OCI-LY1 (cell line): ENCODE data around the gene HTR2B.

Experiments
- CTCF ChIP-seq: fragments of 200-600 bp; sonication (generic), shearing (Covaris generic); IDR thresholded peaks from 2 replicates; pipeline ENCODE4 v1.5.1; 2017; ENCODE audit warnings: mild to moderate bottlenecking, antibody characterized with exemption, low read length, moderate library complexity, mixed read lengths
- EZH2 ChIP-seq: fragments of 200-600 bp; sonication (generic), shearing (Covaris generic); IDR thresholded peaks from 2 replicates; pipeline ENCODE4 v1.8.0; 2017; ENCODE audit warnings: borderline replicate concordance, mixed run types, mild to moderate bottlenecking, antibody characterized with exemption, low read length, moderate library complexity, mixed read lengths

DNA sequence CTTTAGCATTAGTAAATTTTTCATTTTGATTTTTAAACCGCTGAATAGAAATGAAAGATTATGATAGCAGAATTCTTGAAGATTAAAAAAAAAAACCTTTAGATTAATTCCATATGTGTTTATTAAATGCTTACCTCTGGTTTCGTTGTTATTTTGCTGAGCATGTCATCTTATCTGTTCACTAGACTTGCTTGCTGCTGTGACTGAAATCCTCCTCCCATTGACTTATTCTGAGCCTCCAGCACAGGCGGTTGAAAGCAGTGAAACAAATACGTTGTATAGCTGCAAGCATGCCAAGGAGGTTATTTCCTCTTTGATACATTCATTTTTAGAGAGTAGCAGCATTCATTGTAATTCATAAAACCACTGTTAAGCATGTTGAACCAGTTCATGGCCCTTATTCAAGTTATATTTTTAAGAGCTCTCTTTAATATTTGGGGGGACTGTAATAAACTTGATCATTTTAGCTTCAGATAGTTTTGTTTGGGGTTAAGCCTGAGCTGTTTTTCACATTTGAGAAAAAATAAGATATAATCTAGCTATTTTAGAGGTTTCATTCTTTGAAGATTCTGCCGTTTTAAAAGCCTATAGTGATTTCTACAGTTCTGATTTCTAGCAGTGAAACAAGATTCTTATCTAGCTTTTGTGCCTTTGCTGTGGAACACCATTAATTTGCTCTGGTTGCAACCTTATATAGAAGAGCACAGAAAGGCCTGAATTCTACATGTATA is at the start of gene HTR2B:
- TF ChIP-seq CTCF (no peak), EZH2 (no peak)
